Natural killer cell (primary cell): ENCODE measurements around the gene UMPS. TPM values are rescaled to one million over a fixed set of nuclear protein-coding genes. Genes with fewer than 3 reads are reported as not detected.
A peak's percentile ranks its signal among the peaks of the same experiment; 100 is the strongest.

Experiments used
- ATAC-seq, 3 donors: fragments of 150-1000 bp in 2 of 3; fragments of 200-7000 bp in 1 of 3; cut with Tn5 transposase; 1 replicate in 1 of 3; 2 replicates in 2 of 3; pipeline ENCODE4 v1.10.0; 2021; ENCODE audit warnings: mild to moderate bottlenecking in 2 of 3, moderate library complexity in 2 of 3
- DNase-seq, 2 donors: peaks; one replicate each; pipeline versions ENCODE4 v3.0.0 to v3.0.0-alpha.2; 2013 to 2021; ENCODE audit warnings: mixed read lengths in 1 of 2
- H3K27ac ChIP-seq: one replicate; pipeline ENCODE4 v1.5.1; 2013; ENCODE audit warnings: mild to moderate bottlenecking, low read length
- H3K27me3 ChIP-seq: one replicate; pipeline ENCODE4 v1.6.1; 2013; ENCODE audit warnings: low read length; ENCODE audit not compliant: control insufficient read depth, insufficient read depth
- H3K36me3 ChIP-seq: one replicate; pipeline ENCODE4 v1.6.1; 2013; ENCODE audit warnings: low read length; ENCODE audit not compliant: control insufficient read depth, insufficient read depth
- H3K4me1 ChIP-seq: one replicate; pipeline ENCODE4 v1.6.1; 2013; ENCODE audit warnings: low read length; ENCODE audit not compliant: control insufficient read depth, insufficient read depth
- H3K4me3 ChIP-seq: one replicate; pipeline ENCODE4 v1.5.1; 2013; ENCODE audit warnings: low read length
- H3K9me3 ChIP-seq: one replicate; pipeline ENCODE4 v1.6.1; 2013; ENCODE audit warnings: low read length; ENCODE audit not compliant: control insufficient read depth, insufficient read depth
- H3K27ac Mint-ChIP-seq, 2 donors: one replicate each; pipeline ENCODE4 v1.8.0; 2022; ENCODE audit warnings: mild to moderate bottlenecking in 2 of 2, mixed read lengths in 2 of 2, moderate library complexity in 1 of 2
- H3K27me3 Mint-ChIP-seq, 2 donors: one replicate each; pipeline ENCODE4 v1.8.0; 2022; ENCODE audit warnings: low read depth in 2 of 2, mixed read lengths in 2 of 2
- H3K36me3 Mint-ChIP-seq: one replicate; pipeline ENCODE4 v1.8.0; 2022; ENCODE audit warnings: mixed read lengths
- H3K4me1 Mint-ChIP-seq, 2 donors: one replicate each; pipeline ENCODE4 v1.8.0; 2022; ENCODE audit warnings: mixed read lengths in 2 of 2
- H3K4me3 Mint-ChIP-seq: one replicate; pipeline ENCODE4 v1.8.0; 2022; ENCODE audit warnings: mild to moderate bottlenecking, moderate library complexity, mixed read lengths
- H3K9me3 Mint-ChIP-seq, 2 donors: one replicate each; pipeline ENCODE4 v1.8.0; 2022; ENCODE audit warnings: mixed read lengths in 2 of 2
- WGBS: methylation state at CpG from one replicate; pipeline ENCODE4 v1.1.7; 2013; ENCODE audit warnings: missing lambda C conversion rate; ENCODE audit not compliant: insufficient coverage; 5-methylcytosine and 5-hydroxymethylcytosine counted together
- intact Hi-C: fragments of 100-400 bp; cut with micrococcal nuclease; formaldehyde crosslinking; loops from one replicate; pipeline ENCODE4 v1.14.2; 2022
- total RNA-seq, 4 donors: library from RNA; stranded (reverse); fragments of 120-200 nt in 1 of 4; gene quantifications; one replicate each; pipeline versions ENCODE4 v1.2.3 to v1.2.4, GENCODE V29; 2013 to 2022
- TF ChIP-seq, protein P1 (sequence below): fragments of 200-600 bp; IDR thresholded peaks from one replicate; pipeline ENCODE4 v1.8.0; 2022; ENCODE audit warnings: antibody characterized with exemption

Gene UMPS
- total RNA-seq, 3 donors from 2014 or later (not counting 1 experiment from before 2014, with no cell fraction given): 9.1 to 21.2 (median 12.2) TPM

DNA sequence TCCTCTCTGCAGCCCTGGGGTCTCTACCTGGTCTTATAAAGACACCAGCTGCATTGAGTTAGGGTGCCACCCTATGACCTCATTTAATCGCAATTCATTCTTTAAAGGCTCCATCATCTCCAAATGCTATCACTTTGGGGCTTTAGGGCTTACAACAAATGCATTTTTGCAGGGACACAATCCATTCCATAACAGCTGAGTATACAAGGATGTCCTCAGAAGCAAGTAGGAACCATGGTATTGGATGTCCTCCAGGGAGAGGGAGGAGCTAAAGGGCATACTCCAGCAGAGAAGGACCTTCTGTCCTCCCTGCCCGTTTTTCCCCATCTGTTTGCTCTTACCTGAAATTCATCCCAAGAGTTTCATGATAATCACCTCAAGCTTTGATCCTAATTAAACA lies 30.3 kb downstream of the UMPS start:
- no peak overlapping the region for H3K27ac Mint-ChIP-seq
- DNase-seq (no peak), ATAC-seq (no peak)
- Histone ChIP-seq H3K27ac (no peak overlapping the region), H3K27me3 (no peaks in the 10 kb centered on the region), H3K36me3 (no peaks in the 10 kb centered on the region), H3K4me1 (peaks cover 7% of the 10 kb centered on the region), H3K9me3 (no peaks in the 10 kb centered on the region), H3K4me3 (no peak overlapping the region)
- TF ChIP-seq, protein P1, sequence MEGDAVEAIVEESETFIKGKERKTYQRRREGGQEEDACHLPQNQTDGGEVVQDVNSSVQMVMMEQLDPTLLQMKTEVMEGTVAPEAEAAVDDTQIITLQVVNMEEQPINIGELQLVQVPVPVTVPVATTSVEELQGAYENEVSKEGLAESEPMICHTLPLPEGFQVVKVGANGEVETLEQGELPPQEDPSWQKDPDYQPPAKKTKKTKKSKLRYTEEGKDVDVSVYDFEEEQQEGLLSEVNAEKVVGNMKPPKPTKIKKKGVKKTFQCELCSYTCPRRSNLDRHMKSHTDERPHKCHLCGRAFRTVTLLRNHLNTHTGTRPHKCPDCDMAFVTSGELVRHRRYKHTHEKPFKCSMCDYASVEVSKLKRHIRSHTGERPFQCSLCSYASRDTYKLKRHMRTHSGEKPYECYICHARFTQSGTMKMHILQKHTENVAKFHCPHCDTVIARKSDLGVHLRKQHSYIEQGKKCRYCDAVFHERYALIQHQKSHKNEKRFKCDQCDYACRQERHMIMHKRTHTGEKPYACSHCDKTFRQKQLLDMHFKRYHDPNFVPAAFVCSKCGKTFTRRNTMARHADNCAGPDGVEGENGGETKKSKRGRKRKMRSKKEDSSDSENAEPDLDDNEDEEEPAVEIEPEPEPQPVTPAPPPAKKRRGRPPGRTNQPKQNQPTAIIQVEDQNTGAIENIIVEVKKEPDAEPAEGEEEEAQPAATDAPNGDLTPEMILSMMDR: no peak
- H3K9me3 Mint-ChIP-seq: no peaks in the 10 kb centered on the region
- peaks cover 0 to 2% of the 10 kb centered on the region in 2 donors for H3K27me3 Mint-ChIP-seq
- no peaks in the 10 kb centered on the region for H3K36me3 Mint-ChIP-seq
- intact Hi-C loops: loop anchor here (2.0 to 10.0 kb wide), 2 partner anchors 674 to 824 kb away; no protein-coding TSS in a partner anchor
- H3K4me1 Mint-ChIP-seq: peaks cover 0 to 6% of the 10 kb centered on the region in 2 donors
- 60% methylated on average over 2 of the region's 2 CpGs for WGBS
- no peak overlapping the region for H3K4me3 Mint-ChIP-seq

DNA sequence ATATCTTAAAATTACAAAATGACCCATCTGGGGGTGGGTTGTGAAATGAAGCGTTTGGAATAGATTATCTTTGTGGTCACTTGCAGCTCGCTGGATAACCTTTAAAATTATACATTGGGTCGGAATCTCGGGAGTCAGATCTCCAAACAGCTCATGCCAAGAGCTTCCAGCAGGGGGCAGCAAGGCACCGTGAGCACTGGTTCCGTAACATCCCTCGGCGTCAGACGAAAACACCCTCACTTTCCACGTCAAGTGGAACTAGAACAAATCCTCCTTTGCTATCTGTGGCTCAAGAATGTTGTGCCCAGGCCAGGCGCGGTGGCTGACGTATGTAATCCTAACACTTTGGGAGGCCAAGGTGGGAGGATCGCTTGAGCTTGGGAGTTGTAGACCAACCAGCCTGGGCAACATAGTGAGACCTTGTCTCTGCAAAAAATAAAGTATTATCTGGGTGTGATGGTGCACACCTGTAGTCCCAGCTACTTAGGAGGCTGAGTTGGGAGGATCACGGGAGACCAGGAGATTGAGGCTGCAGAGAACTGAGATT lies 31.1 kb downstream of the UMPS start:
- peak; percentile 74 to 88 for DNase-seq
- Histone ChIP-seq H3K4me3 (no peak overlapping the region), H3K4me1 (peaks cover 7% of the 10 kb centered on the region), H3K36me3 (no peaks in the 10 kb centered on the region), H3K9me3 (no peaks in the 10 kb centered on the region), H3K27ac (no peak overlapping the region), H3K27me3 (no peaks in the 10 kb centered on the region)
- Mint-ChIP-seq H3K9me3 (no peaks in the 10 kb centered on the region), H3K4me3 (peak overlapping the region; percentile 25), H3K27me3 (peaks cover 0 to 2% of the 10 kb centered on the region in 2 donors), H3K36me3 (no peaks in the 10 kb centered on the region), H3K4me1 (peaks cover 0 to 6% of the 10 kb centered on the region in 2 donors), H3K27ac (peak overlapping the region in 1 of 2 donors; percentile 57)
- TF ChIP-seq, protein P1: peak; percentile 83
- 12% methylated on average over 15 of the region's 15 CpGs for WGBS
- peak; percentile 80 to 96 (median 96) for ATAC-seq
- intact Hi-C loops: loop anchor here (1.0 to 10.0 kb wide), 3 partner anchors 140 to 823 kb away; no protein-coding TSS in a partner anchor

- no peaks in the 10 kb centered on the region for H3K27me3 ChIP-seq
- Mint-ChIP-seq H3K36me3 (no peaks in the 10 kb centered on the region), H3K27me3 (peaks cover 0 to 1% of the 10 kb centered on the region in 2 donors), H3K4me1 (peaks cover 0 to 6% of the 10 kb centered on the region in 2 donors), H3K4me3 (no peak overlapping the region), H3K9me3 (no peaks in the 10 kb centered on the region), H3K27ac (no peak overlapping the region)
- no peaks in the 10 kb centered on the region for H3K36me3 ChIP-seq
- H3K27ac ChIP-seq: no peak overlapping the region
- H3K4me1 ChIP-seq: peaks cover 7% of the 10 kb centered on the region
- TF ChIP-seq, protein P1: no peak
- no peaks in the 10 kb centered on the region for H3K9me3 ChIP-seq
- intact Hi-C loops: loop anchor here (1.0 to 10.0 kb wide), 3 partner anchors 139 to 823 kb away; no protein-coding TSS in a partner anchor
- DNase-seq (no peak), ATAC-seq (no peak)
- H3K4me3 ChIP-seq: no peak overlapping the region
- WGBS: 86% methylated on average over 5 of the region's 6 CpGs
Measured at GRCh38 chr3:124761935-124762660, 31.8 kb downstream of the UMPS start.
